ENCODE results near the gene GMFB. TPM values are rescaled to one million over a fixed set of nuclear protein-coding genes. Genes with fewer than 3 reads are reported as not detected.

GMFB gene
- total RNA-seq, 1 donor from 2014 or later, result 56.1 TPM

DNA sequence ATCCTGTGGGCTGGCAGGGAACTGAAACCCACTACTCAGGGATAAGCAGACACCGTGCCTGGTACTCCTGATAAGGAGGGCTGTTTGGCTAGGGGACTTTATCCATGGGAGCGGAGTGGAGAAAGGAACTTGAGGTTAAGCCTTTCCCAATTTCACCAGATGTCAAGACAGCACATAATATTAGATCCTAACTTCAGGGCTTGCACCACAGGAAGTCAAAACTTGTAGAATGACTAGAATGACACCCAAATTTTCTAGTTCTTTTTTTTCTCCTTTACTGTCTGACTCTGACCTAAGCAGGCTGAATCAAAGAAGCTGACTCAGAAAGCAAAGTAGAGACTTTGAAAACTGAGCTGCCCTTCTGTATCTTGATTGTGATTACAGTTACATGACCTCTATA lies 13.8 kb upstream of the GMFB start:
- Mint-ChIP-seq H3K27me3 (ENCODE audit: low read depth) (peaks cover 3% of the 10 kb centered on the region), H3K36me3 (no peaks in the 10 kb centered on the region), H3K4me3 (no peak overlapping the region), H3K4me1 (peaks cover 5% of the 10 kb centered on the region), H3K27ac (no peak overlapping the region), H3K9me3 (no peaks in the 10 kb centered on the region)
- TF ChIP-seq, protein P1, sequence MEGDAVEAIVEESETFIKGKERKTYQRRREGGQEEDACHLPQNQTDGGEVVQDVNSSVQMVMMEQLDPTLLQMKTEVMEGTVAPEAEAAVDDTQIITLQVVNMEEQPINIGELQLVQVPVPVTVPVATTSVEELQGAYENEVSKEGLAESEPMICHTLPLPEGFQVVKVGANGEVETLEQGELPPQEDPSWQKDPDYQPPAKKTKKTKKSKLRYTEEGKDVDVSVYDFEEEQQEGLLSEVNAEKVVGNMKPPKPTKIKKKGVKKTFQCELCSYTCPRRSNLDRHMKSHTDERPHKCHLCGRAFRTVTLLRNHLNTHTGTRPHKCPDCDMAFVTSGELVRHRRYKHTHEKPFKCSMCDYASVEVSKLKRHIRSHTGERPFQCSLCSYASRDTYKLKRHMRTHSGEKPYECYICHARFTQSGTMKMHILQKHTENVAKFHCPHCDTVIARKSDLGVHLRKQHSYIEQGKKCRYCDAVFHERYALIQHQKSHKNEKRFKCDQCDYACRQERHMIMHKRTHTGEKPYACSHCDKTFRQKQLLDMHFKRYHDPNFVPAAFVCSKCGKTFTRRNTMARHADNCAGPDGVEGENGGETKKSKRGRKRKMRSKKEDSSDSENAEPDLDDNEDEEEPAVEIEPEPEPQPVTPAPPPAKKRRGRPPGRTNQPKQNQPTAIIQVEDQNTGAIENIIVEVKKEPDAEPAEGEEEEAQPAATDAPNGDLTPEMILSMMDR (IDR thresholded peaks at IDR 0.05; ENCODE audit: unreplicated experiment), result no peak
- DNase-seq (ENCODE audit: low spot score in 2 of 2, unreplicated experiment in 2 of 2), result no peak

DNA sequence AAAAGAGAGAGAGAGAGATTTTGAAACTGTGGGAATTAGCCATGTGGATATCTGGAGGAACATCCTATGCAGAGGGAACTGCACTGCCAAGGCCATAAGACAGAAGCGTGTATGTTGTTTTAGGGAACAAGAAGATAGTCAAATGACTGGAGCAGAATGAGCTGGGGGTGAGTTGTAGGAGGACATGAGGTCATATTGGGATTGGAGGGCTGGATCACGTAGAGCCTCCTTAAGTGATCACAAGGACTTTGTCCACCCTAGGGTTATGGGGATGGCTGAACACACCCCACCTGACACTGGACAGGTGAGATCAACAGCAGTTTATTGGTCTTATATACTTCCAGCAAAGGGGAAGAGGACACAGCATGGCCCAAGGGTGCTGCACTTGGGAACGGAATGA lies 12.7 kb upstream of the GMFB start:
- H3K4me1 Mint-ChIP-seq, result peaks cover 6% of the 10 kb centered on the region
- H3K9me3 Mint-ChIP-seq, result no peaks in the 10 kb centered on the region
- H3K4me3 Mint-ChIP-seq, result no peak overlapping the region
- no peak overlapping the region for H3K27ac Mint-ChIP-seq
- TF ChIP-seq, protein P1 (IDR thresholded peaks at IDR 0.05; ENCODE audit: unreplicated experiment), result no peak
- no peaks in the 10 kb centered on the region for H3K27me3 Mint-ChIP-seq (ENCODE audit: low read depth)
- no peaks in the 10 kb centered on the region for H3K36me3 Mint-ChIP-seq
- DNase-seq (ENCODE audit: low spot score in 2 of 2, unreplicated experiment in 2 of 2), result no peak

DNA sequence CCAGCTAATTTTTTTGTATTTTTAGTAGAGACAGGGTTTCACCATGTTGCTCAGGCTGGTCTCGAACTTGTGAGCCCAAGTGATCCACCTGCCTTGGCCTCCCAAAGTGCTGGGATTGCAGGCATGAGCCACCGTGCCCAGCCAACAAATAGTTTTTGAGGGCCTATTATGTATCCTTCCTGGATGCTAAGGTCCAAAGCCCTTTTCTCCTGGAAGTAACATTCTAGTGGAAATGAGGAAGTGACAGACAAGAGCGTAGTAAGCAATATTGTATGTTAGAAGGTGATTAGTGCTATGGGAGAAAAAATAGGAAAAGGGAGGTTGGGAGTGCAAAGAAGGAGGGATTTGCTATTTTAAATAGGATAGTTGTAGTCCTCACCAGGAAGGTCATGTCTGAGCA lies 12.0 kb upstream of the GMFB start:
- Mint-ChIP-seq H3K36me3 (no peaks in the 10 kb centered on the region), H3K4me3 (no peak overlapping the region), H3K9me3 (no peaks in the 10 kb centered on the region), H3K4me1 (peaks cover 6% of the 10 kb centered on the region), H3K27me3 (ENCODE audit: low read depth) (no peaks in the 10 kb centered on the region), H3K27ac (no peak overlapping the region)
- TF ChIP-seq, protein P1 (IDR thresholded peaks at IDR 0.05; ENCODE audit: unreplicated experiment), result no peak
- DNase-seq (ENCODE audit: low spot score in 2 of 2, unreplicated experiment in 2 of 2), result no peak

DNA sequence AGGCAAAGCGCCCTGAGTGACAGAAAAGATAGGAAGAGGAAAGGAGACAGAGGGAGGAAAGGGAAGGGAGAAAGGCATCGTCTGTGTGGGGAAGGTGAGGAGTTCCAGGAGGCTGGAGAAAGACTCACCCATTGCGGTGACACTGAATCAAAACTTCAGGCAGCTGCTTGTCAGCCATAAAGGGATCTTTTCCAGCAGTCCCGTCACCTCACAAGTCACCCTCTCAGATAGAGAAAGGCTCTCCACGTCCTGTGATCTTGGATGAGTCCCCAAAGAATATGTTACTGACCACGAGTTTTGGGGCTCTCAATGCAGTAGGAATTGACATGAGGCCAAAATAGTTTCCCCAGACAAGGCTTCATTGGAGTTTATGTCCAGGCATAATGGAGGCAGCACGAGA lies 9.8 kb upstream of the GMFB start:
- no peaks in the 10 kb centered on the region for H3K27me3 Mint-ChIP-seq (ENCODE audit: low read depth)
- H3K27ac Mint-ChIP-seq, result no peak overlapping the region
- H3K4me1 Mint-ChIP-seq, result peaks cover 6% of the 10 kb centered on the region
- no peak overlapping the region for H3K4me3 Mint-ChIP-seq
- TF ChIP-seq, protein P1 (IDR thresholded peaks at IDR 0.05; ENCODE audit: unreplicated experiment), result no peak
- H3K9me3 Mint-ChIP-seq, result no peaks in the 10 kb centered on the region
- H3K36me3 Mint-ChIP-seq, result no peaks in the 10 kb centered on the region
- no peak for DNase-seq (ENCODE audit: low spot score in 2 of 2, unreplicated experiment in 2 of 2)

DNA sequence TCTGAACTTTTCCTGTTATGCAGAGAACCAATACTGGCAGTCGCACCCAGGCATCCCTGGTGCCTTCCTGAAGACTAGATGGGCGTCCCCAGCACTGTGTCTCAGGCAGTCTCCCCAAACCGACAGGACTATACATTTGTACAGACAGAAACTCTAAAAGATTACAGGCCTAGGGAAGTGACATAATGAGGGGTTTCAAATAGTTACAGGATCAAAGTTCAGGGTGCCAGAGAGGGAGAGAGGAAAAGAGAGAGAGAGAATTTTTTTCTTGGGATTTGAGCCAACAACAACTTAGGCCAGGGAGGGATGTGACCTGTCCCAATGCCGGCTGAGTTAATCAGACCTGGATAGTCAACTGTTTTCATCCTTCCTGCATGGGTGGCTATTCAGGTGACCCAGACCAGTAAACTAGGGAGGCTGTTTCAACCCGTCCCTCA lies 9.3 kb upstream of the GMFB start:
- Mint-ChIP-seq H3K27me3 (ENCODE audit: low read depth) (no peaks in the 10 kb centered on the region), H3K27ac (no peak overlapping the region), H3K9me3 (no peaks in the 10 kb centered on the region), H3K4me1 (peaks cover 6% of the 10 kb centered on the region), H3K36me3 (no peaks in the 10 kb centered on the region), H3K4me3 (no peak overlapping the region)
- DNase-seq (ENCODE audit: low spot score in 2 of 2, unreplicated experiment in 2 of 2), result no peak
- TF ChIP-seq, protein P1 (IDR thresholded peaks at IDR 0.05; ENCODE audit: unreplicated experiment), result no peak

DNA sequence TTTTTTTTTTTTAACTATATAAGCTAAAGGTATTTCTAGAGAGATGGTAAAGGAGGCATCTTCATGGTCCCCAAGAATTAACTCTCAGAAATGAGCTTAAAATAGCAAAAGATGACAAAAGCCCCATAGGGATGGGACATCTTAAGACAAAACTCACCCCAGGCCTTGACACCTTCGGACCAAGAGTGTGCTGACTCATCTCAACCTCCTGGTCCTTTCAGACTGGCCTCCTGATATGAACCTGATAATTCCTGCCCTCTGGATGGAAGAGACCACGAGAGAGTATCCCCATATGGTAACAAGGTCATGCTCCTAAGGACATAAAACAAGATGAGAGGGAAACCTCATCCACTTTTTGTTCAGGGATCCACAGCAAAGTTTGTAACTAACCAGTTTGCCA lies 8.4 kb upstream of the GMFB start:
- DNase-seq (ENCODE audit: low spot score in 2 of 2, unreplicated experiment in 2 of 2), result no peak
- H3K36me3 Mint-ChIP-seq, result no peaks in the 10 kb centered on the region
- H3K9me3 Mint-ChIP-seq, result no peaks in the 10 kb centered on the region
- no peak overlapping the region for H3K4me3 Mint-ChIP-seq
- H3K4me1 Mint-ChIP-seq, result peaks cover 10% of the 10 kb centered on the region
- TF ChIP-seq, protein P1 (IDR thresholded peaks at IDR 0.05; ENCODE audit: unreplicated experiment), result no peak
- H3K27me3 Mint-ChIP-seq (ENCODE audit: low read depth), result no peaks in the 10 kb centered on the region
- H3K27ac Mint-ChIP-seq, result no peak overlapping the region
